ENCODE data around the gene SPPL2B.

SPPL2B gene

DNA sequence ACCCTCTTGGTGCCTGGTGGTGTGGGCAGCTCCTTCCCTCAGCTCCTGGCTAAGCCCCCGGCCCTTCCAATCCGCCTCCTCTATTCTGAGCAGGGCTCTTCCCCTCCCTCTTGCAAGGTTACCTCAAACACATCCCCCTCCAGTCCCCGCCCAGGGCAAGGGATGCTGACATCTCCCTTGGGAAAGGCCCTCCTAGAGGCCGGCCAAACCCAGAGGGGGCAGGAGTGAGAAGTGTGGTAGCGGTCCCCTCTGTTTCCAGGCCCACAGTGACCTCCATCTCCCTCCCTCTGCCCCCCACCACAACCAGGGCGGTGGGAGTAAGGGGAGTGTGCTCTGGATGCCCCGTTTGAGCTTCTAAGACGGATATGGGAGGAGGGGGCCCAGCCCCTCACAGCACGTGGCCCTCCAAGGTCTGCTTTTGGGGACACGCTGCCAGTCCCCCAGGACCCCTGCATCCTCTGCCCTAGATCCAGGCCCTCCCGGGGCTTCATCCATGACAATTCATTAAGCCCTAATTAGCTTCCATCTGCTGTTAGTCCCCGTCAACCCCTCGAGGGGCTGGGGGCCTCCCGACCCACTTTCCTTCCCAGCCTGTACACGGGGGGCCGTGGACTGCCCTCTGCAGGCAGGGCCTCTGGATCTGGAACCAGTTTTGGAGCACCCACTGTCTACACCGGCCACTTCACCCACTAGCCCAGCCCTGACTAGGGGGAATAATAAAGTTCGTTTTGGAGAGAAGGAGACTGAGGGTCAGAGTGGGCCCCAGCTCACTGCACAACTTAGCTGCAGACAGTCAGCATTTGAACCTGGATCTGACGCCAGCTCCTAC is 22.8 kb upstream of the SPPL2B start:
- no peak overlapping the region for H3K27ac ChIP-seq (ENCODE audit: low read depth, low read length)
- H3K79me2 ChIP-seq (ENCODE audit: insufficient read depth, low read length) = no peaks in the 10 kb centered on the region
- H3K4me2 ChIP-seq (ENCODE audit: low read depth, low read length, poor library complexity, severe bottlenecking) = no peak overlapping the region
- no peak overlapping the region for H3K9ac ChIP-seq (ENCODE audit: low read length)
- no peaks in the 10 kb centered on the region for H3K36me3 ChIP-seq (ENCODE audit: low read length)
- no peaks in the 10 kb centered on the region for H3F3A ChIP-seq (ENCODE audit: insufficient read depth)
- H3K27me3 ChIP-seq (ENCODE audit: low read length) = no peaks in the 10 kb centered on the region
- no peak overlapping the region for H3K4me3 ChIP-seq (ENCODE audit: insufficient read depth, low read length, poor library complexity, severe bottlenecking)
- no peaks in the 10 kb centered on the region for H3K9me3 ChIP-seq (ENCODE audit: insufficient read depth, low read length)
- no peaks in the 10 kb centered on the region for H3K9me2 ChIP-seq (replicated peaks; ENCODE audit: insufficient read depth, low read length)
- no peaks in the 10 kb centered on the region for H4K20me1 ChIP-seq (ENCODE audit: low read depth, low read length)
- TF ChIP-seq, protein P1, sequence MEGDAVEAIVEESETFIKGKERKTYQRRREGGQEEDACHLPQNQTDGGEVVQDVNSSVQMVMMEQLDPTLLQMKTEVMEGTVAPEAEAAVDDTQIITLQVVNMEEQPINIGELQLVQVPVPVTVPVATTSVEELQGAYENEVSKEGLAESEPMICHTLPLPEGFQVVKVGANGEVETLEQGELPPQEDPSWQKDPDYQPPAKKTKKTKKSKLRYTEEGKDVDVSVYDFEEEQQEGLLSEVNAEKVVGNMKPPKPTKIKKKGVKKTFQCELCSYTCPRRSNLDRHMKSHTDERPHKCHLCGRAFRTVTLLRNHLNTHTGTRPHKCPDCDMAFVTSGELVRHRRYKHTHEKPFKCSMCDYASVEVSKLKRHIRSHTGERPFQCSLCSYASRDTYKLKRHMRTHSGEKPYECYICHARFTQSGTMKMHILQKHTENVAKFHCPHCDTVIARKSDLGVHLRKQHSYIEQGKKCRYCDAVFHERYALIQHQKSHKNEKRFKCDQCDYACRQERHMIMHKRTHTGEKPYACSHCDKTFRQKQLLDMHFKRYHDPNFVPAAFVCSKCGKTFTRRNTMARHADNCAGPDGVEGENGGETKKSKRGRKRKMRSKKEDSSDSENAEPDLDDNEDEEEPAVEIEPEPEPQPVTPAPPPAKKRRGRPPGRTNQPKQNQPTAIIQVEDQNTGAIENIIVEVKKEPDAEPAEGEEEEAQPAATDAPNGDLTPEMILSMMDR (IDR thresholded peaks at IDR 0.05; ENCODE audit: insufficient read depth, low read length, poor library complexity, severe bottlenecking) = no peak
- TF ChIP-seq EZH2phosphoT487 (conservative IDR thresholded peaks at IDR 0.05; ENCODE audit: low read length) = no peak
- no peak overlapping the region for H2AFZ ChIP-seq (ENCODE audit: low read depth, low read length, severe bottlenecking)

DNA sequence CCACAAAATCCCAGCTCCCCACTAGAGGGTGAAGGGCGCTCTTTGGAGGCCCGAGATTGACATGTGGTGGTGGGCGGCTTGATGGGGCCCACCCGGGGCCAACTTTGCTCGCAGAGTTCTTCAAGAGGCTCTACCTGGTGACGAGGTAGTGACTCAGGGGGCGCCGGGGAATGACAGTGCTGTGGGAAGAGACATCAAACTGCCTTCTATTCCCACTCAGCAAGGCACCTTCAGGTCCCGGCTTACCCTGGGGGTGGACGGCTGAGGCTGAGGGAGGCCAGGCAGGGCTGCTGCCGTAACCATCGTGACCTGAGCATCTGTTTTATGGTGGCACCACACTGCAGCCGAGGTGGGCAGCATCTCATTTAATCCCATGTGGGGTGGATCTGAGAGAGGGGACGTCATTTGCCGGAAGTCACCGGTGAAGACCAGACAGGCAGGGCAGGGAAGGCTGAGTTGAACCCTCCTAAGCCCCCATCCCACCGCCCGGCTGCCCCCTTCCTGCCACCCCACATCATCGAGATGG is 22.1 kb upstream of the SPPL2B start:
- Histone ChIP-seq H3K36me3 (ENCODE audit: low read length) (no peaks in the 10 kb centered on the region), H3K27me3 (ENCODE audit: low read length) (no peaks in the 10 kb centered on the region)

DNA sequence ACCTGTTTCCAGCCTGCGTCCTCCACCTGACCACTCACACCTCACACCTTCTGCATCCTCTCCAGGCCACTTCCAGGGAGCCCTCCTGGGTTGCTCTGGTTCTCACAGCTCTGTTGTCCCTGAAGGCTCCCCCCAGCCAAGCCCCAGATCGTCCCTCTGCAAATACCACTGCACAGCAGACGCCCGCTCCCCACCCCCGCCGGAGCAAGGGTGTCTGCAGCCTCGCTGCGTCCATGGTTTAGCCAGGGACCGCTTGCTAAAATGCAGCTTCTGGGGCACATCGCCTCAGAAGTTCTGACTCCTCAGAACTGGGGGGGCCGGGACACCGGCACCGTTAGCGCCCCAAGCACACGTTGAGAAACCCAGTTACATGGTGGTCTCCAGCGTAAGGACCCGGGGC is 21.5 kb upstream of the SPPL2B start:
- Histone ChIP-seq H3K27ac (ENCODE audit: low read depth, low read length) (no peak overlapping the region), H3K9ac (ENCODE audit: low read length) (no peak overlapping the region), H3K27me3 (ENCODE audit: low read length) (no peaks in the 10 kb centered on the region)

More for the DNA sequence above, 22.1 kb upstream of the SPPL2B start:
- Histone ChIP-seq H2AFZ (ENCODE audit: low read depth, low read length, severe bottlenecking) (no peak overlapping the region), H3K9me2 (replicated peaks; ENCODE audit: insufficient read depth, low read length) (no peaks in the 10 kb centered on the region), H3K27ac (ENCODE audit: low read depth, low read length) (no peak overlapping the region), H3K4me3 (ENCODE audit: insufficient read depth, low read length, poor library complexity, severe bottlenecking) (no peak overlapping the region), H3F3A (ENCODE audit: insufficient read depth) (no peaks in the 10 kb centered on the region), H3K79me2 (ENCODE audit: insufficient read depth, low read length) (no peaks in the 10 kb centered on the region), H3K9me3 (ENCODE audit: insufficient read depth, low read length) (no peaks in the 10 kb centered on the region), H3K4me2 (ENCODE audit: low read depth, low read length, poor library complexity, severe bottlenecking) (no peak overlapping the region), H3K9ac (ENCODE audit: low read length) (no peak overlapping the region), H4K20me1 (ENCODE audit: low read depth, low read length) (no peaks in the 10 kb centered on the region)
- TF ChIP-seq, protein P1 (IDR thresholded peaks at IDR 0.05; ENCODE audit: insufficient read depth, low read length, poor library complexity, severe bottlenecking) = no peak
- TF ChIP-seq EZH2phosphoT487 (conservative IDR thresholded peaks at IDR 0.05; ENCODE audit: low read length) = no peak

More for the DNA sequence above, 21.5 kb upstream of the SPPL2B start:
- H2AFZ ChIP-seq (ENCODE audit: low read depth, low read length, severe bottlenecking) = no peak overlapping the region
- H3K4me3 ChIP-seq (ENCODE audit: insufficient read depth, low read length, poor library complexity, severe bottlenecking) = no peak overlapping the region
- H3K36me3 ChIP-seq (ENCODE audit: low read length) = no peaks in the 10 kb centered on the region
- no peak overlapping the region for H3K4me2 ChIP-seq (ENCODE audit: low read depth, low read length, poor library complexity, severe bottlenecking)
- H3K9me2 ChIP-seq (replicated peaks; ENCODE audit: insufficient read depth, low read length) = no peaks in the 10 kb centered on the region
- H3K79me2 ChIP-seq (ENCODE audit: insufficient read depth, low read length) = no peaks in the 10 kb centered on the region
- TF ChIP-seq, protein P1 (IDR thresholded peaks at IDR 0.05; ENCODE audit: insufficient read depth, low read length, poor library complexity, severe bottlenecking) = no peak
- no peak for TF ChIP-seq EZH2phosphoT487 (conservative IDR thresholded peaks at IDR 0.05; ENCODE audit: low read length)
- no peaks in the 10 kb centered on the region for H3F3A ChIP-seq (ENCODE audit: insufficient read depth)
- no peaks in the 10 kb centered on the region for H4K20me1 ChIP-seq (ENCODE audit: low read depth, low read length)
- no peaks in the 10 kb centered on the region for H3K9me3 ChIP-seq (ENCODE audit: insufficient read depth, low read length)

All from SU-DHL-6 (cell line).